Activated T-helper 17 cell treated with anti-CD3 and anti-CD28 coated beads, Interleukin-2, amount 50 U/mL, for 72 hours (primary cell): ENCODE results near the gene GOLM1. TPM values are rescaled to one million over a fixed set of nuclear protein-coding genes. Genes with fewer than 3 reads are reported as not detected.

Experiments
- ATAC-seq: fragments of 150-1000 bp; cut with Tn5 transposase; replicated peaks from 2 replicates; pipeline ENCODE4 v1.10.0; 2021; ENCODE audit warnings: mild to moderate bottlenecking, moderate library complexity
- H3K27ac Mint-ChIP-seq: one replicate; pipeline ENCODE4 v1.8.0; 2022; ENCODE audit warnings: mixed read lengths
- H3K27me3 Mint-ChIP-seq: one replicate; pipeline ENCODE4 v1.8.0; 2022; ENCODE audit warnings: mixed read lengths
- H3K36me3 Mint-ChIP-seq: one replicate; pipeline ENCODE4 v1.8.0; 2022; ENCODE audit warnings: low read depth, mild to moderate bottlenecking, mixed read lengths
- H3K4me1 Mint-ChIP-seq: one replicate; pipeline ENCODE4 v1.8.0; 2022; ENCODE audit warnings: mixed read lengths
- H3K4me3 Mint-ChIP-seq: one replicate; pipeline ENCODE4 v1.8.0; 2022; ENCODE audit warnings: mild to moderate bottlenecking, mixed read lengths
- H3K9me3 Mint-ChIP-seq: one replicate; pipeline ENCODE4 v1.8.0; 2022; ENCODE audit warnings: mixed read lengths
- total RNA-seq, 2 donors: library from RNA; stranded (reverse); gene quantifications; one replicate each; pipeline ENCODE4 v1.2.3, GENCODE V29; 2022

Gene GOLM1
- total RNA-seq, 2 donors from 2014 or later = 2.0 to 2.8 TPM

DNA sequence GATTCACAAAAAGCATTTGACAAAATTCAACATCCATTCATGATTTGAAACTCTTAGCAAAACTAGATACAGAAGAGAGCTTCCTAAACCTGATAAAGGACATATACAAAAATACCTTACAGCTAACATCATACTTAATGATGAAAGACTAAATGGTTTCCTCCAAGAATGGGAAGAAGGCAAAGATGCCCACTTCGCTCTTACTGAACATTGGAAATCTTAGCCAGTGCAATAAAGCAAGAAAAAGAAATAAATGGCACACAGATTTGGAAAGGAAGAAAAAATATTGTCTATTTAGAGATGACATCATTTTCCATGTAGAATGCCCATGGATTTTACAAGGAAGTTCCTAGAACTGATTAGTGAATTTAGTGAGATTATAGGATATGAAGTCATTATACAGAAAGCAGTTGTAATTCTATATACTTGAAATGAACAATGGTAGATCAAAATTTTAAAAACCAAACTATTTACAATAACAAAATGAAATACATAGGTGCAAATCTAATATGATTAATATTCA, 94.0 kb downstream of the GOLM1 start:
- Mint-ChIP-seq H3K36me3 (peaks cover 98% of the 10 kb centered on the region), H3K9me3 (no peaks in the 10 kb centered on the region), H3K4me3 (no peak overlapping the region), H3K27ac (no peak overlapping the region), H3K4me1 (peaks cover 7% of the 10 kb centered on the region), H3K27me3 (no peaks in the 10 kb centered on the region)
- ATAC-seq = no peak

DNA sequence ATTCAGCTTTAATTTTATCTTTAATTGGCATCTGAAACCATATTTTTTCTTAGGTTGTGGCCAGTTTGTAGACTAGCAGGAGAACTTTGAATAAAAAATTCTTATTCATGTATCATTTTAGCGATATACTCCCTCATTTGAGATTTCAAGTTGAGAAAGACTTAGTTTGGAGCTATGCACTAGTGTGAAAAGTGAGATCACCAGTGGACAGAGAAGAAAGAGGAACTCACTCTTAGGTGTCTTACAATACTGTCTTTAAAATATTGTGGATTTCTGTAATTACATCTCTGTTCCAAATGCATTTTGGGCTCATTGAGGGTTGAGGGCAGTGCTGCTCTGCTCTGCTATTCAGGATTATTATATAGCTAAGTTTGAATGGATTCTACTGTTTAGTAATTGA, 103.8 kb downstream of the GOLM1 start:
- Mint-ChIP-seq H3K4me1 (no peaks in the 10 kb centered on the region), H3K27me3 (no peaks in the 10 kb centered on the region), H3K9me3 (no peaks in the 10 kb centered on the region), H3K4me3 (no peak overlapping the region), H3K36me3 (peaks cover 91% of the 10 kb centered on the region), H3K27ac (peak overlapping the region; percentile 48)
- ATAC-seq = no peak

DNA sequence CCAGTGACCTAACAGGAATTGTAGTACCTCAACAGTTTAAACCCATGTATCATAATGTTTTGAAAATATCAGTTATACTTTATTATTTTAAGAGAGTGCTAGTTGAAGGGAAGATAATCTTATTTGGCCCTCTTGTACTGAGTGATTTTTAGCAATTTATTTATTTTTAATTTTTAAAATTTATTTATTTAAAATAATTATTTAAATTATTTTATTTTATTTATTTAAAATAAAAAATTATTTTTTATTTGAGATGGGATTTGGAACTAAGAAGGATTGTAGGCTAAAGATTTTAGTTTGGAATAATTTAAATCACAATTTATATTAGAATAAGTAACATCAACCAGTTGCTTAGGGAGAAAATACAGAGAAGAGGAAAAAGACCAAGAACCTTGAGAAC, 104.3 kb downstream of the GOLM1 start:
- Mint-ChIP-seq H3K27me3 (no peaks in the 10 kb centered on the region), H3K9me3 (no peaks in the 10 kb centered on the region), H3K4me3 (no peak overlapping the region), H3K36me3 (peaks cover 86% of the 10 kb centered on the region), H3K27ac (no peak overlapping the region), H3K4me1 (no peaks in the 10 kb centered on the region)
- ATAC-seq = no peak

- H3K4me1 Mint-ChIP-seq = no peaks in the 10 kb centered on the region
- H3K9me3 Mint-ChIP-seq = no peaks in the 10 kb centered on the region
- H3K27me3 Mint-ChIP-seq = no peaks in the 10 kb centered on the region
- peaks cover 85% of the 10 kb centered on the region for H3K36me3 Mint-ChIP-seq
- no peak for ATAC-seq
- no peak overlapping the region for H3K27ac Mint-ChIP-seq
- no peak overlapping the region for H3K4me3 Mint-ChIP-seq
Observed at GRCh38 chr9:85994191-85994590, 105.2 kb downstream of the GOLM1 start.

GRCh38 chr9:85987236-85987635, 112.1 kb downstream of the GOLM1 start:
- no peak overlapping the region for H3K4me3 Mint-ChIP-seq
- H3K27ac Mint-ChIP-seq = no peak overlapping the region
- peaks cover 81% of the 10 kb centered on the region for H3K36me3 Mint-ChIP-seq
- no peaks in the 10 kb centered on the region for H3K9me3 Mint-ChIP-seq
- H3K27me3 Mint-ChIP-seq = no peaks in the 10 kb centered on the region
- peaks cover 10% of the 10 kb centered on the region for H3K4me1 Mint-ChIP-seq
- no peak for ATAC-seq

- ATAC-seq = no peak
- H3K4me3 Mint-ChIP-seq = no peak overlapping the region
- H3K27ac Mint-ChIP-seq = no peak overlapping the region
- peaks cover 10% of the 10 kb centered on the region for H3K4me1 Mint-ChIP-seq
- H3K9me3 Mint-ChIP-seq = no peaks in the 10 kb centered on the region
- peaks cover 91% of the 10 kb centered on the region for H3K36me3 Mint-ChIP-seq
- H3K27me3 Mint-ChIP-seq = no peaks in the 10 kb centered on the region
Observed at GRCh38 chr9:85984457-85984856, 114.9 kb downstream of the GOLM1 start.

DNA sequence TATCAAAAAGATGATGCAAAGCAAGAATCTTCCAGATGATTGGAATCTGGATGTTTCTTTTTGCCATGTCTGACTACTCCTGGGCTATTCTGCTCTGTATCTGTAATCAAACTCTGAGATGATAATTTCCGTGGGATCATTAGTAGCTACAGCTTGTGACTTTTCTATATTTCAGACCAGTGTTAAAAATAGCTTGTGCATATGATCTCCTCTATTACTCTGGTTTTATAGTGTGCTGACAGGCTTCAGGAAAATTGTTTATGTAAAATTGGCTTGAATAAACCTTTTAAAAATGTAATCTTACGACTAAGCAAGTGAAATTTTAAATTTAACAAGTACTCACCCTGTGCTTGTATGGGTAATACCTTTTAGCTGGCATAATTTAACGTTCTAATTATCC, 118.0 kb downstream of the GOLM1 start:
- ATAC-seq = no peak
- H3K4me3 Mint-ChIP-seq = no peak overlapping the region
- no peaks in the 10 kb centered on the region for H3K27me3 Mint-ChIP-seq
- H3K36me3 Mint-ChIP-seq = peaks cover 100% of the 10 kb centered on the region
- no peaks in the 10 kb centered on the region for H3K9me3 Mint-ChIP-seq
- no peak overlapping the region for H3K27ac Mint-ChIP-seq
- peaks cover 5% of the 10 kb centered on the region for H3K4me1 Mint-ChIP-seq

GRCh38 chr9:85978496-85978895, 120.9 kb downstream of the GOLM1 start:
- Mint-ChIP-seq H3K27ac (no peak overlapping the region), H3K4me1 (peaks cover 2% of the 10 kb centered on the region), H3K27me3 (no peaks in the 10 kb centered on the region), H3K36me3 (peaks cover 97% of the 10 kb centered on the region), H3K9me3 (no peaks in the 10 kb centered on the region), H3K4me3 (no peak overlapping the region)
- no peak for ATAC-seq

Other genes starting within 250 kb of the GOLM1 start
- gene NAA35, start 158.4 kb downstream of the GOLM1 start, total RNA-seq = 10 to 100 TPM; 29.4 to 32.2 TPM
- 1 to 10 TPM in 1 of 2 donors, under 1 TPM in 1; 0.26 to 1.0 TPM for gene C9orf153, start 160.1 kb upstream of the GOLM1 start, total RNA-seq
- 10 to 100 TPM; 33.2 to 34.6 TPM for gene ISCA1, start 183.0 kb upstream of the GOLM1 start, total RNA-seq